Lower leg skin (tissue), 3 donors: ENCODE results near the gene ATP5PF.

Source experiments
- POLR2A ChIP-seq, 2 donors: fragments of 450-650 bp; IDR thresholded peaks; one replicate each; pipeline ENCODE4 v1.6.1; 2016 to 2017; ENCODE audit warnings: antibody characterized with exemption in 2 of 2, mild to moderate bottlenecking in 1 of 2, moderate library complexity in 1 of 2
- TF ChIP-seq, protein P1 (sequence below), 3 donors: fragments of 450-650 bp; IDR thresholded peaks; one replicate each; pipeline ENCODE4 v1.5.1; 2016; ENCODE audit warnings: antibody characterized with exemption in 3 of 3, mild to moderate bottlenecking in 3 of 3, moderate library complexity in 2 of 3

DNA sequence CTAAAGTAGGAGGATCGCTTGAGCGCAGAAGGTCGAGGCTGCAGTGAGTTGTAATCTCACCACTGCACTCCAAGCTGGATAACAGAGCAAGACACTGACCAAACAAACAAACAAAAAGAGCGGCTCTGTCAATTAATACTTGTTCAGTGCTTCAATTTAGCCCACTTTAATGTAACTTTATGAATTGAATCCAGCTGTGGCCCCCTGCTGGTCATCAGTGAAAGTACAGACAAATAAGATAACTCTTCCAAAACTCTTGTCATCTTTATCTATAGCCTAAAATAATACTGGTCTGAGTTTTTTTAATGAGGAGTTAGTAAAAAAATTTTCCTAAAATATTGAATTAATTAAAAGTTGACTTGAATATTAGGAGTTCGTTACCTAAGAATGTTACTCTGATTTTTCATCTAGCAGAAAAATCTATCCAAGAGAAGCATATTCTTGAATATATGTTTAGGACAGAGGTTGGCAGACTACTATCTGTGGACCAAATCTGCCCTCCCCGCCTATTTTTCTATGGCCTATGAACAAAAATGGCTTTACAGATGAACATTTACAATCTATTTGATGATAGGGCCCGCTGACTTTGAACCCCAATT, 26.1 kb downstream of the ATP5PF start:
- TF ChIP-seq, protein P1, sequence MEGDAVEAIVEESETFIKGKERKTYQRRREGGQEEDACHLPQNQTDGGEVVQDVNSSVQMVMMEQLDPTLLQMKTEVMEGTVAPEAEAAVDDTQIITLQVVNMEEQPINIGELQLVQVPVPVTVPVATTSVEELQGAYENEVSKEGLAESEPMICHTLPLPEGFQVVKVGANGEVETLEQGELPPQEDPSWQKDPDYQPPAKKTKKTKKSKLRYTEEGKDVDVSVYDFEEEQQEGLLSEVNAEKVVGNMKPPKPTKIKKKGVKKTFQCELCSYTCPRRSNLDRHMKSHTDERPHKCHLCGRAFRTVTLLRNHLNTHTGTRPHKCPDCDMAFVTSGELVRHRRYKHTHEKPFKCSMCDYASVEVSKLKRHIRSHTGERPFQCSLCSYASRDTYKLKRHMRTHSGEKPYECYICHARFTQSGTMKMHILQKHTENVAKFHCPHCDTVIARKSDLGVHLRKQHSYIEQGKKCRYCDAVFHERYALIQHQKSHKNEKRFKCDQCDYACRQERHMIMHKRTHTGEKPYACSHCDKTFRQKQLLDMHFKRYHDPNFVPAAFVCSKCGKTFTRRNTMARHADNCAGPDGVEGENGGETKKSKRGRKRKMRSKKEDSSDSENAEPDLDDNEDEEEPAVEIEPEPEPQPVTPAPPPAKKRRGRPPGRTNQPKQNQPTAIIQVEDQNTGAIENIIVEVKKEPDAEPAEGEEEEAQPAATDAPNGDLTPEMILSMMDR (IDR thresholded peaks at IDR 0.05) = peak in 1 of 3 donors; percentile 46
- TF ChIP-seq POLR2A (IDR thresholded peaks at IDR 0.05) = no peak
